ENCODE results near the gene ZSCAN31.
"Not testable (repeated sequence)": the region's sequence is repeated elsewhere in the genome, so short reads cannot be mapped to it uniquely, and the experiment has no call there.

ZSCAN31 gene

GRCh38 chr6:28312939-28313338 is 23.0 kb downstream of the ZSCAN31 start:
- DNase-seq = no peak

GRCh38 chr6:28311139-28311823 is 24.7 kb downstream of the ZSCAN31 start:
- no peak for DNase-seq

GRCh38 chr6:28306363-28306762 is 29.6 kb downstream of the ZSCAN31 start:
- not testable (repeated sequence) for DNase-seq

- DNase-seq = no peak
Measured at GRCh38 chr6:28303570-28303969, 32.4 kb downstream of the ZSCAN31 start.

- DNase-seq = no peak
Measured at GRCh38 chr6:28296520-28297060, 39.4 kb downstream of the ZSCAN31 start.

- no peak for DNase-seq
Measured at GRCh38 chr6:28295326-28295725, 40.6 kb downstream of the ZSCAN31 start.

GRCh38 chr6:28291573-28291972 is 44.4 kb downstream of the ZSCAN31 start:
- DNase-seq = no peak

GRCh38 chr6:28282926-28283325 is 53.0 kb downstream of the ZSCAN31 start:
- DNase-seq = no peak

GRCh38 chr6:28281288-28282064 is 54.5 kb downstream of the ZSCAN31 start, which contains the start of gene PGBD1:
PGBD1 (plus strand) TSS chr6:28281572; CDS start chr6:28283814, 2,242 bp downstream.
- DNase-seq = peak; percentile 43

GRCh38 chr6:28280595-28281287 is 55.2 kb downstream of the ZSCAN31 start:
- DNase-seq = no peak

GRCh38 chr6:28277746-28278145 is 58.2 kb downstream of the ZSCAN31 start:
- DNase-seq = no peak

GRCh38 chr6:28274888-28275287 is 61.1 kb downstream of the ZSCAN31 start:
- no peak for DNase-seq

Data from kidney glomerular epithelial cell (primary cell).